HG02642 (cell line): ENCODE data around the gene HSPA12B.

ENCODE experiments used
- ATAC-seq: cut with Tn5 transposase; IDR thresholded peaks from one replicate; pipeline ENCODE4 v1.9.1; 2021; ENCODE audit warnings: mild to moderate bottlenecking; ENCODE audit not compliant: unreplicated experiment, poor library complexity

HSPA12B gene, protein sequence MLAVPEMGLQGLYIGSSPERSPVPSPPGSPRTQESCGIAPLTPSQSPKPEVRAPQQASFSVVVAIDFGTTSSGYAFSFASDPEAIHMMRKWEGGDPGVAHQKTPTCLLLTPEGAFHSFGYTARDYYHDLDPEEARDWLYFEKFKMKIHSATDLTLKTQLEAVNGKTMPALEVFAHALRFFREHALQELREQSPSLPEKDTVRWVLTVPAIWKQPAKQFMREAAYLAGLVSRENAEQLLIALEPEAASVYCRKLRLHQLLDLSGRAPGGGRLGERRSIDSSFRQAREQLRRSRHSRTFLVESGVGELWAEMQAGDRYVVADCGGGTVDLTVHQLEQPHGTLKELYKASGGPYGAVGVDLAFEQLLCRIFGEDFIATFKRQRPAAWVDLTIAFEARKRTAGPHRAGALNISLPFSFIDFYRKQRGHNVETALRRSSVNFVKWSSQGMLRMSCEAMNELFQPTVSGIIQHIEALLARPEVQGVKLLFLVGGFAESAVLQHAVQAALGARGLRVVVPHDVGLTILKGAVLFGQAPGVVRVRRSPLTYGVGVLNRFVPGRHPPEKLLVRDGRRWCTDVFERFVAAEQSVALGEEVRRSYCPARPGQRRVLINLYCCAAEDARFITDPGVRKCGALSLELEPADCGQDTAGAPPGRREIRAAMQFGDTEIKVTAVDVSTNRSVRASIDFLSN

DNA sequence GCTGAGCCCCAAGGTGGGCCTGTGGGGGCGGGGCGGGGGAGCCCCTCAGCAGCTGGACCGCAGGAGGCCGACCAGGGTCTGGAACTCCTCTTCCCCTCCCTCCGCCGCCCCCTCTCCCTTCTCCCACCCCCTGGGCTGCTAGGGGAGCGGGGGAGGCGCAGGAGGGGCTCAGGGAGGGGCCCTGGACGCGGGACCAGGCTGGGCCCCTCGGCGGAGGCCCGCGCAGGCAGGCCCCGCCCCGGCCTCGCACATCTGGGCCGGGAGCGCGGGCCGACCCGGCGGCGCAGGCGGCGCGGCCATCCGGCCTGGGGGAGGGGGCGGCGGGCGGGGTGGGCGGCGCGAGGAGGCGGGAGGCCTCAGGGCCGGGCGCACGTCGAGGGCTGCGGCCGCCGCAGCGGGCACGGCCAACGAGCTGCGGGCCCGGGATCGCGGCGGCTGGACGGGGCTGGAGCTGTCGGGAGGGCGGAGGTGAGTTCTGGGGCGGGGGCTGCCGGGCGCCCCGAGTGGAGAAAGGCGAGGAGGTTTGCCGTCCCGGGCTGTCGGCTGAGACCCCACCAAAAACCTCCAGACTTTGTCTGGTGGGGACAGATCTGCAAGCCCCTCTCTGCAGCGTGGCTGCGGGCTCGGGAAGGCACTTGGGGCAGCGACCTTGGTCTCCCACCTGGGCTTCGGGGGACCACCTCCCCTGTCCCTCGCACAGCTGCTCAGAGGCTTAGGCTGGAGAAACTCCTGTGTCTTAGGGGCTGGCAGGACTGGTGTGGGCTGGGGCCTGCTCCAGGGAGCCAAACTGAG is at the start of gene HSPA12B:
Gene HSPA12B (plus strand): TSS at position 359 of the 792 bp plus-strand sequence. CDS start 5,990 bp downstream, outside the sequence.
- ATAC-seq, result no peak

DNA sequence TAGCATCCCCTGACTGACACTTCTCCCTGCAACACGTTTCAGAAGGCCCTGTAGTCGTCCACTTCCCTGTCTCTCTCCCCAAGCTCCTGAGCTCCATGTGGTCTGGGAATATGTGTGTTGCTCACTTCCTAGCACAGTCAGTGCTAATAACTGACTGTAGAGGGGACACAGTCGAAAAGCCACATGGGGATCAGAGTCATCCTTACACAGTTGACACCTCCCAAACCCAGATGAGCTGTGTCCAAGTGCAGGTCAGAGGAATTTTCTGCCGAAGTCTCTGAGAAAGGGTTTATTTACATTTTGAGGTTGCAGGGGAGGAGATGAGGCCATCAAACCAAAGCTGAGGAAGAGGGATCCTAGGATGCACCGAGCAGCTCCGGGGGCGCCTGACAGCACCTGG is 47.1 kb upstream of the HSPA12B start:
- ATAC-seq, result no peak

DNA sequence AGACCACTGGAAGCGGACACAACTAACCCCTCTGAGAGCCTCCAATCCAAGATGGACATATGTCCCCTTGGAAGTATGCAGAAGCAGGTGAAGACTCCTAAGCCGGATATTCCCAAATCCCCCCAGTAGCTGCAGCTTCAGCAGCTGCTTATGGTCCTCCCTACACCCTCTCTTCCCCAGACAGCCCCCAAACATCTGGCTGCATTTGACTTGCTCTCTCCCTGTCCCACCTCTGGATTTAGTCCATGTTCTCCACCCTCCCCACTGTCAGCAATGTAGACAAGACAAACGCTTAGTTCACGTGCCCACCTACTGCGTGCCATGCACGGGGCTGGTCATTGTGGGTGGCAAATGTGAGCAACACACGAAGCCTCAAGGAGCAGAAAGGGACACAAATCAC is 46.1 kb upstream of the HSPA12B start:
- ATAC-seq, result no peak

DNA sequence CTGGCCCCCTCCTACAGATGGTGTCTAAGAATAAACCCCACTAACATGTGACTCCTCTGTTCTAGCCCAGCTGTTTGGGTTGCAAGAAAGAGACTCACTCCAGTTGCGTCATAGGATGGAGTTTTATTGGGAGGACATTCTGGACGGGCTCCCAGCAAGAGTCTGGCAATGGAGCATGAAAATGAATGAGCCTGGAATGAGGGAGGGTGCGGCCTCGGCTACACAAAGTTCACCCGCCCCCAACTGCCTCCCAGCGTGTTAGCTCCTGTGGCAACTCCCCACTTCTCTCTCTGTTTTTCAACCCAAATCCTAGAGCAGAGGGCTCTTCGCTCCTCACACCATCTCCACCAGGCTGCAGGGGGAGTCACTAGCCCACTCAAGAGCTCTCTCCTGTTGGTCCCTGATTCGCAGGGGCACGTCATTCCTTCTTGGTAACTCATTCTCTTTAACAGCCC is 45.6 kb upstream of the HSPA12B start:
- ATAC-seq, result no peak

DNA sequence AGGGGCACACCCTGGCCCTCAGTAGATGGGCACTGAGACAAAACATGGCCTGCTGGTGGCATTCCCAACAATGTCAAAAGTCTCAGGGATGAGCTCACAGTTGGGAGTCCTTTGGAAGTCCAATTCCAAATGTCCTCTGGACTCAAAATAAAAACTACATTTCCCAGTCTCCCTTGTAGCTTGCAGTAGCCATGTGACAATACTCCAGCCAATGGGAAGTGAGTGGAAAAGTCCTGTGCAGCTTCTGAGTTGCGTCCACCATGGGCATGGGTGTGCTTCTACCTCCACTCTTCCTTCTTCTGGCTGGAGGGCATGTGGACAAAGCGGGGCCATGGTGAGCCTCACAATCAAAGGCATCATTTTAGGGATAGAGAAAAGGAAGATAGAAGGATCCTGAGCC is 44.8 kb upstream of the HSPA12B start:
- ATAC-seq, result no peak

DNA sequence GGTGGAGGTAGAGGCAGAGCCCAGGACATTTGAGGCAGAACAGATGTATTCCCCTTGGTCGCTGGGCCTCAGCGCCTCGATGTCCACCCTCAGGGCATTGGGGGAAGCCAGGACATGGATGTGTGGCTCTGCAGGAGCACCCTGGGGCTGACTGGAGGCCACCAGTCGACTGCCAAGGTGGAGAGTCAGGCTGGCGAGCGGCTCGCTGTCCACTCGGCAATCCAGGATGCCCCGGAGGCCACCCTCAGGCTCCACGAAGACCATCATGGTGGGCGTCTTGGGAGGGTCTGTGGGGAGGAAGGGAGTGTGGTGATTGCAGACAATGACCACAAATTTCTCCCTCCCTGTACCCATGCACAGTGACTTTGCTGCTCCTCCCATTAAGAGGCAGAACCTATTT is 42.5 kb upstream of the HSPA12B start:
- ATAC-seq, result no peak

DNA sequence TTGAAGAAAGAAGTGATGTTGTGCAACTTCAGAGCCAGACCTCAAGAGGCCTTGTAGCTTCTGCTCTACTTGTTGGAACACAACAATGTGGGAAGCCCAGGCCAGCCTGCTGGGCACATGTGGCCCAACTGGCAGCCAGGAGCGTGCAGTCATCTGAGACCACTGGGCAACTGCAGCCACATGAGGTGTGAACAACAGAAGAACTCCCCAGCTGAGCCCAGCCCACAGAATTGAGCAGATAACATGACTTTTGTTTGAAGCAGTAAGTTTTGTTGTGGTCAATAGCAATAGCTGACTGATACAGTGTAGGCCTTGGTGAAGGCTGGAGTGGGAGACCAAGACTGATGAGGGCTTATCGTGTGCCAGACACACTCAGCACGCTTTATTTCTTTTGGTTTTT is 42.1 kb upstream of the HSPA12B start:
- ATAC-seq, result no peak

DNA sequence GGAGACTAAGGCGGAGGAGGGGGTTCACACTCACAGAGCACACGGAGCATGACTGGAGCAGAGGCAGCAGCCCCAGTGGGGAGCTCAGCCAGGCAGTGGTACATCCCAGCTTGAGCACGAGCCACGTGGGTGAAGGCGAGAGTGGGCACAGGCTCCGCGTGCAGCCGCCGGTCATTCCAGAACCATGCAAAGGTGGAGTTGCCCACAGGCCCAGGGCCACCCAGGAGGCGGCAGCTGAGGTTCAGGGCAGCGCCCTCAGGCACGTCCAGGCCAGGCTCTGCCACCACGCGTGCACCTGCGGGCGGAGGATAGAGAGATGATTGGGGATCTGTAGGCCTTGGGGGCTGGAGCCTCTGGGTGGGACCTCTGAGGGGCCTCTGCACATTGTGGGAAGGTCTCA is 41.2 kb upstream of the HSPA12B start:
- no peak for ATAC-seq

DNA sequence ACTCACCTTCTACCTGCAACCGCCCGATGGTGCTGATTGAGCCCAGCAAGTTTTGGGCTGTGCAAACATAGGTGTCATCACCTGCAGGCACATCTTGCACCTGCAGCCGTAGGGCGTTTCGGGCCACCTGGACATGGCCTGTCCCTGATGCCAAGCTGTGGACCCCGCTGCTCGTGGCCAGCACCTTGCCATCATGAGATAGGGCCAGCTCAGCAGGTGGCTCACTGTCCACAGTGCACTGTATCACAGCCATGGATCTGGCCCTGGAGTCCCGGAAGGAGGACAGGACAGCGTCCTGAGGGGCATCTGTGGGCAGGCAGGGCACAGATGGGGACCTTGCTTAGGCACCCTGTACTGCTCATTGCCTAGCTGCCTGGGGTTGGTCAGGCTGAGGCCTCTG is 40.6 kb upstream of the HSPA12B start:
- ATAC-seq, result no peak

DNA sequence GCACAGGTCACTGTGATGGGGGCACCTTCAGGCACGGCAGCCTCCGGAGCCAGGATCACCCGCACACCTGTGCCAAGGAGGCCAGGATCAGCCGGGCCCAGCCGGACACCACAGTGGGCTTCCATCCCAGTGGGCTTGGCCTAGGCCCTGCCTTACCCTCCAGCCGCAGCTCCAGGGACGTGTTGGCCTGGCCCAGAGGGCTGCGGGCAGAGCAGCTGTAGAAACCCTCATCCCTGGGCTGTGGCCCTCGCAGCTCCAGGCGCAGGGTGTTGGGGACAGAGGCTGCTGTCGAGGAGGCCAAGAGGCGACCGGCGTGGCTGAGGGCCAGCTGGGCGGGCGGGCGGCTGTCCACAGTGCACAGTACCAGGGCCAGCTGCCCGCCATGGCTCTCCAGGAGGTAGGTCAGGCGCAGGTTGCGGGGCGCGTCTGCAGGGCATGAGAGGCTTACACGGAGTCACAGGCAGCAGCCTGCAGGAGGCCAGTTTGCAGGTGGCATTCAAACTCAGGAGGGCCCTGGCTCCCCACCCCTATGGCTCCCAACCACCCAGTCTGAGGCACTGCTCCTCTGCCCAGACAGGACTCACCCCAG is 39.7 kb upstream of the HSPA12B start:
- no peak for ATAC-seq

DNA sequence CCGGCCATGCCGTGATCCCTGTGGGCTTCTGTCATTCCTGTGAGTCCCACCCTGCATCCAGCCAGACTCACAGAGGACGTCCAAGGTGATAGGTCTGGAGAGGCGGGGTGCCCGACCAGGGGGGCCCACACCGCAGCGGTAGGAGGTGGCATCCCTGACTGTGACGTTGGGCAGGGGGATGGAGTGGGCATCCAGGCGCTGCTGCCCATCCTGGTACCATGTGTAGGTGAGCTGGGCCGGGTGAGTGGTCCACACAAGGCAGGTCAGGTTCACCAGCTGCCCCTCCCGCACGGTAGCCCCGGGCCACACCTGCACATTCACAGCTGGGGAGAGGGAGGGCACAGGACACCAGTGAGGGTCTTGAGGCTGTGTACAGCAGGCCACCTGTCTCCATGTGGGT is 39.1 kb upstream of the HSPA12B start:
- ATAC-seq, result no peak

DNA sequence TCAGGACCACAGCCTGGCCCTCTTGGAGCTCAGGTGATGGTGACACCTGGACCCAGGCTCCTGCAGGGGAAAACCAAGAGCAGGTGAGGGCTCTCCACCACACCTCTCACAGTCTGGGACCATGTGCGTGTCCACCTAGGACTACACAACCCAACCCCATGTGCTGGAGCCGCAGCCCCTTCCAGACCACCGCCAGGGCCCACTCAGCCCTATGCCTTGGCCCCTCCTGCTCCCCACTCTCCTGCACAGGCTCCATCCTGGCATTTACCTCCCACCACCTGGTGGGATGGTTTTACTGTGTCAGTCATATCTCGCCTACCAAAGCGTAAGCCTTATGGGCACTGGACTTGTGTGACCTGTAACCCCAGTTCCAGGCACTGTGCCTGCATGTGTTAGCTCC is 37.6 kb upstream of the HSPA12B start:
- ATAC-seq, result no peak

DNA sequence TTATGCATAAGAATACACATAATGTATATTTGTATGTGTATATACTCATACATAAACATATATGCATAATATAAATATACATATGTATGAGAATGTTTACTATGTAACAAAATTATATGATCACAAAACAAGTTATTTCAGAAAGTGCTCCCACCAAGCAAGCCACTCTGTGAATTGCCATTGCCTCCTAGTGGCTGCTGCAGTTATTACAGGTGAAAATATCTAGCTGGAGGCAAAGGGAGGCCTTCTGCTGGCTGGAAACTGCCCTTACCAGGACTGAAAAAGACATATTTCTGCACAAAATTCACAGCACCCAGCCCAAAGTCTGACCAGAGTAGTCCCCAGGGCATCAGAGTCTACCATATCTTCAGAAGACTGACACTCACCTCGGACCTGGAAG is 36.3 kb upstream of the HSPA12B start:
- ATAC-seq, result no peak

DNA sequence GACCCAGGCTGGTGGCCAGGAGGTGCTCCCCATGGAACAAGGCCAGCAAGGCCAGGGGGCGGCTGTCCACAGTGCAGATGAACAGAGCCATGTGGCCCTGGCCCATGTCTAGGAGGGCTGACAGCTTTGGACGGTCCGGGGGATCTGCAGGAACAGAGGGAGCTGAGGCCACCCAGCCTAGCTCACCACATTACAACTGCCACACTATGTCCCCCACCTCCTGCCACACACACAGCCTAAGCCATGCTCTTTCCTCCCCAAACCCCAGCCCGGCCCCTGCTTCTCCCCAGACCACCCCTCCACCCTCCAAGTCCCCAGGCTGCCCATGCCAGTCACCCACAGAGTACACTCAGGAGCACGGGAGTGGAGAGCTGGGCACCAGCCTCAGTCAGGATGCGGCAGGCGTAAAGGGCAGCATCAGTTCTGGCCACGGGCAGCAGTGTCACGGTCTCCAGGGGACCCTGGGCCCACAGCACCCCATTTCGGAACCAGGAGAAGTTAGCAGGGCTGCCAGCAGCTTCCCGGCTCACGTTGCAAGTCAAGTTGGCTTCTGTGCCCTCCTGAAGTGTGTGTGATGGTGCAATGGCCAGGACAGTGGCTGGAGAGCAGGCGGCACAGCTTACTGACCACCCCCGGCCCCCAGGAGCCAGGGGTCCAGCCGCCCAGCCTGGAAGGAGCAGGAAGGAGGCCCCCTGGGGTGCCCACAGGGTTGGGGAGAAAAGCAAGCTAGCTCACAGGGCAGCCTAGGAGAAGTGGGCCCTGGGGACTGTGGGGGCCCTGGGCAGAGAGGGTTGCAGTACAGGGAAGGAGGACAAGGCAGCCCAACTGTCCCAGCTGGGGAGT is 35.5 kb upstream of the HSPA12B start:
- ATAC-seq, result no peak

DNA sequence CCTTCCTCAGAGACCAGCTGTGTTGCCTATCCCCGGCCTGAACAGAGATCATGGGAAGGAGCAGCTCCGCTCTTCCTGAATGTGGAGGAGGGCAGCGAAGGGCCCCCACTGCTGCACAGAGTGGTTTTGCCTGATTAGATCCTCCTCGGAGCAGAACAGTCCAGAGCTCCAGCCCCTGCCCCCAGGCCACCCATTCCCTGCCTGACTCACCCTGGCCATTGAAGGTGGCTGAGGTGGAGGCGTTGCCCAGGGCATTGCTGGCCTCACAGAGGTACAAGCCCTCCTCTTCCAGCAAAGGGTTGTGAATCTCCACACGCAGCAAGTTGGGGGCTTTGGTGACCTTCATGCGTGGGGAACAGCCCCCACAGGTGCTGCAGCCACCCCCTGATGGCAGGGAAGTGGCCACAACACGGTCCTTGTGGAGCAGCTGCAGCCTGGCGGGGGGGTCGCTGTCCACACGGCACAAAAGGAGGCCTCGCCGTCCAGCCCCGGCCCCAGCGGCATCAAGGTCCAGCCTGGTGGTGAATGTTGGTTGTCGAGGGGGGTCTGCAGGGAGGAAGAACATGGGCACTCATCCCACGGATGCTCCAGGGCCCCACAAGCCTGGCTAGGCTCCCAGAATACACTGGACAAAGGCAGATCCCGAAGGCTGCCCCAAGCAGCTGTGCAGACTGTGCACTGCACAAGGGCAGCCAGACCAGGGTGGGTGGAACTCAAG is 34.7 kb upstream of the HSPA12B start:
- no peak for ATAC-seq

DNA sequence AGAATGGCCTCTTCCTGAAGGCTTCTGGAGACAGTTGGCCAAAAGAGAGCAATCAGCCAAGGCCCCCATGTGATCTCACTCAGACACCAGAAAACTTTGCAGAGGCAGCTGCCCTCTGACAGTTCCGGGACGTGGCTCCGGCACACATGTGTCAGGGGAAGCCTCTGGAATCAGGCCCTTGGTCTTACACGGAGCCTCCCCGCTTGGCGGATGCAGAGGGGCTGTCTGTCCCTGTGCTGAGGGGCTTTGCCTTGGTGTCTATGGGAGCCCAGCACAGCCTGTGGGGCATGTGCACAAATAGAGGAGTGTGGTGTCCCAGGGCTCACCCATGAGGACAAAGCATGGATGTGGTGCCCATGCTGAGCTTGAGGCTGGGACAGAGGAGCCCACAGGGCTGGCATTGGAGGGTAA is 33.9 kb upstream of the HSPA12B start:
- no peak for ATAC-seq

DNA sequence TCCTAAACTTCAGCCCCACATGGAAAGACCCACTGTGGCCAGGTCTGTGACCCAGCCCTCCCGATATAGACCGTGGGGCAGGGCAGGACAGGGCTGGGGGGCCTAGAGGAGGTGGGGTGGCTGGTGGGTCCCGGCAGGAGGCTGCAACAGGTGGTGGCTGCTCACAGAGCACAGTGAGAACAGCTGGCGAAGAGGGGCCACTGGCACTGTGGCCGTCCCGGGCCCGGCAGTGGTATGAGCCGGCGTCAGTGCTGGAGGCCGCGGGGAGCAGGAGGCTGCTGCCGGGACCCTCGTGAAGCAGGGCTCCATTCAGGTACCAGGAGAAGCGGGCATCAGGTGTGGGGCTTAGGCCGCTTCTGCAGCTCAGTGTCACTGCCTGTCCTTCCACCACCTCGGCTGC is 33.4 kb upstream of the HSPA12B start:
- ATAC-seq, result no peak

DNA sequence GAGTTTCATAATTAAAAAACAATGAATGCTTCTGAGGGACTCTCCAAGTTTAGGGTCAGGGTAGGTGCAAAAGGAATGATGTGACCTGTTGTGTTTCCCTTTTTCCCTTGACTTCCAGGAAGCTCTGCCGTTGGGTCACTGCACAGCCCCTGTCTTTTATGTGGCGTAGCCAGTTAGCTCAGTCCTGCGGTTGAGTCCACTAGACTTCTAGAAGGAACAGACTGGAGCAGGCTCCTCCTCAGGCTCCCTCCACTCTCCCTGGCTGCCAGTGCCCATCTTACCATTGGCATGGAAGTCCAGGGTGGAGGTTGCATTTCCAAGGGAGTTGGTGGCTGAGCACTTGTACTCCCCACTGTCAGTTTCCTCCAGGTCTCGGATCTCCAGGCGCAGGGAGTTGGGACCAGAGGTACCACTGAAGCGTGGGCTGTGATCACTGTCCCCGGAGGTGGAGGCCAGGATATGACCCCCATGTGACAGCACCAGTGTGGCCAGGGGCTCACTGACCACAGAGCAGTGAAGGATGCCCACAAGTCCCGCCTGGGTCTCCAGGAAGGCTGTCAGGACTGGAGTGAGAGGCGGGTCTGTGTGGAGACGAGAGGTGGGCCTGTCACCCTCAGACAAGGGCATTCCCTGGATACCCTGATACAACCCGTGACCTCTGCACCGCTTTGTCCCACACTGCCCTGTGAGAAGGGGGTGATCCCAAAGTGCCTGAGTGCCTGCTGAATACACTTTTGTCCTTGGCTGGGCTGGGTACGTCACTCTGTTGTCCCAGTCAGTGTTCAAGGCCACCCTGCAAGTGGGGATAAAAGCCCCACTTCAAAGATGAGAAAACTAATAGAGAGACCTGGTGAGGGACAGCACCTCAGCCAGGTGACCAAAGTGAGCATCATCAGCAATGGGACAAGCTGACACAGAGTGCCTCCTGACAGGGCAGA is 31.2 kb upstream of the HSPA12B start:
- ATAC-seq, result no peak
